22Rv1 (cell line): ENCODE data around the gene PNRC2.

Experiments used
- H3K27ac ChIP-seq: fragments of 450-650 bp; 2 replicates; pipeline ENCODE4 v1.5.1; 2017
- ZFX ChIP-seq: fragments of 450-650 bp; IDR thresholded peaks from 2 replicates; pipeline ENCODE4 v1.6.1; 2017; ENCODE audit warnings: antibody characterized with exemption, borderline replicate concordance
- TF ChIP-seq, protein P1 (sequence below): fragments of 450-650 bp; IDR thresholded peaks from 2 replicates; pipeline ENCODE4 v1.5.1; 2017; ENCODE audit warnings: mild to moderate bottlenecking

Gene PNRC2

GRCh38 chr1:23957096-23957495 is 2.5 kb upstream of the PNRC2 start:
- peak overlapping the region; percentile 99 for H3K27ac ChIP-seq
- TF ChIP-seq ZFX, result no peak
- TF ChIP-seq, protein P1, sequence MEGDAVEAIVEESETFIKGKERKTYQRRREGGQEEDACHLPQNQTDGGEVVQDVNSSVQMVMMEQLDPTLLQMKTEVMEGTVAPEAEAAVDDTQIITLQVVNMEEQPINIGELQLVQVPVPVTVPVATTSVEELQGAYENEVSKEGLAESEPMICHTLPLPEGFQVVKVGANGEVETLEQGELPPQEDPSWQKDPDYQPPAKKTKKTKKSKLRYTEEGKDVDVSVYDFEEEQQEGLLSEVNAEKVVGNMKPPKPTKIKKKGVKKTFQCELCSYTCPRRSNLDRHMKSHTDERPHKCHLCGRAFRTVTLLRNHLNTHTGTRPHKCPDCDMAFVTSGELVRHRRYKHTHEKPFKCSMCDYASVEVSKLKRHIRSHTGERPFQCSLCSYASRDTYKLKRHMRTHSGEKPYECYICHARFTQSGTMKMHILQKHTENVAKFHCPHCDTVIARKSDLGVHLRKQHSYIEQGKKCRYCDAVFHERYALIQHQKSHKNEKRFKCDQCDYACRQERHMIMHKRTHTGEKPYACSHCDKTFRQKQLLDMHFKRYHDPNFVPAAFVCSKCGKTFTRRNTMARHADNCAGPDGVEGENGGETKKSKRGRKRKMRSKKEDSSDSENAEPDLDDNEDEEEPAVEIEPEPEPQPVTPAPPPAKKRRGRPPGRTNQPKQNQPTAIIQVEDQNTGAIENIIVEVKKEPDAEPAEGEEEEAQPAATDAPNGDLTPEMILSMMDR, result 0 out of 2 replicates have a peak, but pooled peaks have one; percentile 5

DNA sequence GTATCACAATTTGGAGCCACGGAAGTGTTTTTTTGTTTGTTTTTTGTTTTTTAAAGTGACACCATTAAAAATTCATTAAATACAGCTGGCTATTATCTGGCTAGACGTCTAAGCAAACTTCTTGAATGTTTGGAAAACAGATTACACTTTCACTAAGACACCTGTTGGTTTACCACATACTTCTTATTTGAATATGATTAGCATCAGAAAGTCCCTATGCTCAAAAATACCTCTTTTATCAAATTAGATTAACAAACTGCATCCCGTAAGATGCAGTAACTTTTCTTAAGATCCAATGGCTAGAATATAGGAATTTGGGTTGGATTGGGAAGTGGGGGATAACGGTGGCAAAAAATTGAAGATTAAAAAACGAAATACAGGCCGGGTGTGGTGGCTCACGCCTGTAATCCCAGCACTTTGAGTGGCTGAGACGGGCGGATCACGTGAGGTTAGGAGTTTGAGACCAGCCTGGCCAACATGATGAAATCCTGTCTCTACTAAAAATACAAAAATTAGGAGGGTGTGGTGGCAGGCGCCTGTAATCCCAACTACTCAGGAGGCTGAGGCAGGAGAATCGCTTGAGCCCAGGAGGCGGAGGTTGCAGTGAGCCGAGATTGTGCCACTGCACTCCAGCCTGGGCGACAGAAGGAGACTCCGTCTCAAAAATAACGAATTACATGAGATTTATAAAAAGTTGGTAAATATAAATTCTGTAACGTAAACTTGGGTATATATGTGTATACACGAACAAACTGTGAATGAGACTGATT is 1.4 kb upstream of the PNRC2 start:
- peak overlapping the region; percentile 99 for H3K27ac ChIP-seq

DNA sequence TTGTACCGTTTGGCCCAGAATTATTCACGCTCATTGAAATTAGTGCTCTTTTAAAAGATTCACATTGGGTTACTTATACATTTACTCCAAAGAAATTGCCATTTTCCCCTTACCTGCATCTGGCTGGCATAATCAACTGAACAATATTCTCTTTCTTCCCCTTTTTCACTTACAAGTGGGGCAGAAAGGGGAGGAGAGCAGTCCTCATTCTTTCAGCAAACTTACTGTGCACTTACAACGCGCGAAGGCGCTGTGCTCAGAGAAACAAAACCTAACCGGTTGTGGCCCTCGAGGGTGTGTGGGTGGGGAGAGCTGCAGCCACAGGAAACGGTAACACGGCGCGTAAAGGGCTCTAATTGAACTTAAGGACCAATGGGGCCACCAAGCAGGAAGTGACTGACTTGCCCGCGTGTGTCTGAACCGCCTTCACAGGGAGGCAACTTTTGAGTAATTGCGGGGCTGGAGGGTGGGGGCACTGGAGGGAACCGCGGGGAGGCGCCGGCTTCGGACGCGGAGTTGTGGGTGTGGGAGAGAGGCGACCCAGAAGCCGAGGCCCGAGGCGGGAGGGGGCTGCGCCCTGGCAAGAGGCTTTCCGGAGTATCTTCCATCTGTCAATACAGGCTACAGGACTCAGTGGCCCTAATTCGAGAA is 693 bp upstream of the PNRC2 start:
- peak overlapping the region; percentile 99 for H3K27ac ChIP-seq
- TF ChIP-seq, protein P1, result peak; percentile 40; the same call in 1 of the 2 replicates
- TF ChIP-seq ZFX, result no peak

DNA sequence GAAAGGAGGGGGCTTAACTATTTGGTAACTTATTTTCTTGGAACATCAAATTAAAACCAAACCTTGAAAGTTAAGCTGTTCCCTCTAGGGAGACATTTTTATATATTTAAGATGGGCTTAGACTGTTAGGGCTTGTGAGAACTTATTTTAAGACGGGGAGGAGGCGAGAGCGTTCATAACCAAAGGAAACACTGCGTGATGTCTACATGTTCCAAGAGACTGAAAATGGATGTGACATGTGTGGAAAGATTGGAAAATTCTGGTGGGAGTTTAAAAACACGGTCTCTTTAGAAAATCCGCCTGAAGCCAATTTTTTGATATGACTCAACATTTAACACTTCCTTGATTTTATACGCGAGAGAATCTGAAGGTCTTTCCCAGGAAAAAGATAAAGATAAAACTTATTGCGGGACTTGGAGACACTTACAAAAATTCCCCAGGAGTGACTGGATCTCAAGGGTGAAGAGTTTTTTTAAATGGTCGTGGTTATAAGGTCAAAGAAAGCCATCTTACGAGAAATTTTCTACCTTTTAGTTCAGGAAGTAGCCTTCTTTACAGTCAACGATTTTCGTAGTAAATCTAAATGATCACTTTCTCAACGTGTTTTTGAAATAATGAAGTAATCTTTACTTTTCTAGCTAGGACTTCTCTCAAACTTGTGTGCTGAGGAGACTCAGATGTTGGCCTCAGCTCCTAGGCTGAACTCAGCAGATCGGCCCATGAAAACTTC is 828 bp downstream of the PNRC2 start:
- H3K27ac ChIP-seq, result peak overlapping the region; percentile 99
- TF ChIP-seq, protein P1, result no peak
- TF ChIP-seq ZFX, result no peak

GRCh38 chr1:23963617-23964234 is 4.1 kb downstream of the PNRC2 start:
- peak overlapping the region; percentile 57 for H3K27ac ChIP-seq
- no peak for TF ChIP-seq ZFX
- TF ChIP-seq, protein P1, result no peak

GRCh38 chr1:23964235-23964668 is 4.6 kb downstream of the PNRC2 start:
- peak overlapping the region; percentile 57 for H3K27ac ChIP-seq
- TF ChIP-seq, protein P1, result no peak
- no peak for TF ChIP-seq ZFX
